Measurements from ENCODE around the gene ENTHD1. TPM values are rescaled to one million over a fixed set of nuclear protein-coding genes. Genes with fewer than 3 reads are reported as not detected.
A peak's percentile ranks its signal among the peaks of the same experiment; 100 is the strongest.

Gene ENTHD1
- total RNA-seq, 4 donors from 2014 or later, result not detected

- no peak overlapping the region for H3K4me3 ChIP-seq
- no peak for DNase-seq
- H3K36me3 ChIP-seq, result no peaks in the 10 kb centered on the region
- no peaks in the 10 kb centered on the region for H3K9me3 ChIP-seq
- H3K4me1 ChIP-seq, result peaks cover 0 to 17% (median 0%) of the 10 kb centered on the region in 4 donors
- TF ChIP-seq POLR2A (IDR thresholded peaks at IDR 0.05) (no peak), CTCF (IDR thresholded peaks at IDR 0.05) (no peak)
- no peaks in the 10 kb centered on the region for H3K27me3 ChIP-seq
- H3K27ac ChIP-seq, result no peak overlapping the region
These were observed 30.7 kb upstream of the ENTHD1 start for GRCh38 chr22:39924286-39924685.

GRCh38 chr22:39923696-39924095, 30.1 kb upstream of the ENTHD1 start:
- H3K27ac ChIP-seq, result no peak overlapping the region

GRCh38 chr22:39920134-39920743, 26.7 kb upstream of the ENTHD1 start:
- peak overlapping the region in 2 of 4 donors; percentile 33 to 60 for H3K27ac ChIP-seq
- no peaks in the 10 kb centered on the region for H3K36me3 ChIP-seq
- TF ChIP-seq CTCF (IDR thresholded peaks at IDR 0.05) (no peak), POLR2A (IDR thresholded peaks at IDR 0.05) (no peak)
- no peaks in the 10 kb centered on the region for H3K27me3 ChIP-seq
- H3K4me3 ChIP-seq, result no peak overlapping the region
- peaks cover 0 to 14% (median 0%) of the 10 kb centered on the region in 4 donors for H3K4me1 ChIP-seq
- DNase-seq, result no peak
- H3K9me3 ChIP-seq, result no peaks in the 10 kb centered on the region

More at GRCh38 chr22:39923696-39924095, 30.1 kb upstream of the ENTHD1 start:
- no peak overlapping the region for H3K4me3 ChIP-seq
- no peaks in the 10 kb centered on the region for H3K9me3 ChIP-seq
- H3K36me3 ChIP-seq, result no peaks in the 10 kb centered on the region
- H3K4me1 ChIP-seq, result peaks cover 0 to 20% (median 0%) of the 10 kb centered on the region in 4 donors
- TF ChIP-seq CTCF (IDR thresholded peaks at IDR 0.05), result no peak
- no peak for TF ChIP-seq POLR2A (IDR thresholded peaks at IDR 0.05)
- no peaks in the 10 kb centered on the region for H3K27me3 ChIP-seq
- DNase-seq, result no peak

GRCh38 chr22:39917776-39918495, 24.4 kb upstream of the ENTHD1 start:
- Histone ChIP-seq H3K4me1 (peaks cover 0 to 18% (median 0%) of the 10 kb centered on the region in 4 donors), H3K4me3 (no peak overlapping the region), H3K36me3 (no peaks in the 10 kb centered on the region), H3K9me3 (no peaks in the 10 kb centered on the region), H3K27ac (peak overlapping the region in 2 of 4 donors; percentile 14 to 44), H3K27me3 (no peaks in the 10 kb centered on the region)
- TF ChIP-seq POLR2A (IDR thresholded peaks at IDR 0.05) (no peak), CTCF (IDR thresholded peaks at IDR 0.05) (no peak)
- DNase-seq, result no peak

GRCh38 chr22:39917197-39917643, 23.7 kb upstream of the ENTHD1 start:
- H3K4me3 ChIP-seq, result no peak overlapping the region
- DNase-seq, result no peak
- H3K36me3 ChIP-seq, result no peaks in the 10 kb centered on the region
- H3K27ac ChIP-seq, result peak overlapping the region in 3 of 4 donors; percentile 4 to 44 (median 14)
- no peak for TF ChIP-seq POLR2A (IDR thresholded peaks at IDR 0.05)
- TF ChIP-seq CTCF (IDR thresholded peaks at IDR 0.05), result no peak
- H3K9me3 ChIP-seq, result no peaks in the 10 kb centered on the region
- peaks cover 0 to 14% (median 0%) of the 10 kb centered on the region in 4 donors for H3K4me1 ChIP-seq
- H3K27me3 ChIP-seq, result no peaks in the 10 kb centered on the region

Measured in Peyer's patch (tissue), 4 donors.